ENCODE data around the gene GAB4.

- TF ChIP-seq TAF1 (IDR thresholded peaks at IDR 0.05; ENCODE audit: borderline replicate concordance, insufficient read depth, low read length) (no peak), POLR2AphosphoS5 (IDR thresholded peaks at IDR 0.05; ENCODE audit: low read depth, low read length) (no peak), SIN3A (IDR thresholded peaks at IDR 0.05; ENCODE audit: borderline replicate concordance, insufficient read depth, low read length) (no peak), REST (IDR thresholded peaks at IDR 0.05; ENCODE audit: insufficient read depth in 1 of 2, low read depth in 2 of 2, low read length in 2 of 2) (no peak), FOXP2 (optimal IDR thresholded peaks at IDR 0.05; ENCODE audit: borderline replicate concordance, extremely low read depth, extremely low read length, insufficient read depth) (no peak)
Measured at GRCh38 chr22:17009640-17010291, 1.7 kb upstream of the GAB4 start.
